Fibroblast of the aortic adventitia (primary cell): ENCODE data around the gene TNPO1. TPM values are rescaled to one million over a fixed set of nuclear protein-coding genes. Genes with fewer than 3 reads are reported as not detected.

Experiments used
- DNase-seq: peaks from one replicate; pipeline ENCODE4 v3.0.0-alpha.2; 2010; ENCODE audit warnings: low read depth
- H3K4me3 ChIP-seq: 2 replicates; pipeline ENCODE4 v1.5.1; 2011; ENCODE audit warnings: low read depth, mild to moderate bottlenecking, control low read depth, low read length, moderate library complexity
- total RNA-seq: library from RNA; depleted of rRNA; stranded (reverse); fragments of >200 nt; gene quantifications from 2 replicates; pipeline ENCODE4 v1.2.3, GENCODE V29; 2012; ENCODE audit warnings: low replicate concordance
- TF ChIP-seq, protein P1 (sequence below): IDR thresholded peaks from 2 replicates; pipeline ENCODE4 v1.5.1; 2011; ENCODE audit warnings: mild to moderate bottlenecking, low read length, control low read depth, inconsistent platforms; ENCODE audit not compliant: insufficient read depth

TNPO1 gene
- total RNA-seq, 1 donor: 253 TPM

GRCh38 chr5:72906806-72907205 lies 90.3 kb downstream of the TNPO1 start:
- no peak for DNase-seq
- TF ChIP-seq, protein P1, sequence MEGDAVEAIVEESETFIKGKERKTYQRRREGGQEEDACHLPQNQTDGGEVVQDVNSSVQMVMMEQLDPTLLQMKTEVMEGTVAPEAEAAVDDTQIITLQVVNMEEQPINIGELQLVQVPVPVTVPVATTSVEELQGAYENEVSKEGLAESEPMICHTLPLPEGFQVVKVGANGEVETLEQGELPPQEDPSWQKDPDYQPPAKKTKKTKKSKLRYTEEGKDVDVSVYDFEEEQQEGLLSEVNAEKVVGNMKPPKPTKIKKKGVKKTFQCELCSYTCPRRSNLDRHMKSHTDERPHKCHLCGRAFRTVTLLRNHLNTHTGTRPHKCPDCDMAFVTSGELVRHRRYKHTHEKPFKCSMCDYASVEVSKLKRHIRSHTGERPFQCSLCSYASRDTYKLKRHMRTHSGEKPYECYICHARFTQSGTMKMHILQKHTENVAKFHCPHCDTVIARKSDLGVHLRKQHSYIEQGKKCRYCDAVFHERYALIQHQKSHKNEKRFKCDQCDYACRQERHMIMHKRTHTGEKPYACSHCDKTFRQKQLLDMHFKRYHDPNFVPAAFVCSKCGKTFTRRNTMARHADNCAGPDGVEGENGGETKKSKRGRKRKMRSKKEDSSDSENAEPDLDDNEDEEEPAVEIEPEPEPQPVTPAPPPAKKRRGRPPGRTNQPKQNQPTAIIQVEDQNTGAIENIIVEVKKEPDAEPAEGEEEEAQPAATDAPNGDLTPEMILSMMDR: no peak
- no peak overlapping the region for H3K4me3 ChIP-seq

- no peak for DNase-seq
- H3K4me3 ChIP-seq: no peak overlapping the region
- TF ChIP-seq, protein P1: no peak
These were observed 92.2 kb downstream of the TNPO1 start for GRCh38 chr5:72908664-72909063.

- no peak for DNase-seq
- H3K4me3 ChIP-seq: no peak overlapping the region
- TF ChIP-seq, protein P1: no peak
These were observed 100.9 kb downstream of the TNPO1 start for GRCh38 chr5:72917371-72917776.

GRCh38 chr5:72920690-72921502 lies 104.4 kb downstream of the TNPO1 start:
- TF ChIP-seq, protein P1: peak; percentile 25
- peak; percentile 55 for DNase-seq
- H3K4me3 ChIP-seq: no peak overlapping the region

DNA sequence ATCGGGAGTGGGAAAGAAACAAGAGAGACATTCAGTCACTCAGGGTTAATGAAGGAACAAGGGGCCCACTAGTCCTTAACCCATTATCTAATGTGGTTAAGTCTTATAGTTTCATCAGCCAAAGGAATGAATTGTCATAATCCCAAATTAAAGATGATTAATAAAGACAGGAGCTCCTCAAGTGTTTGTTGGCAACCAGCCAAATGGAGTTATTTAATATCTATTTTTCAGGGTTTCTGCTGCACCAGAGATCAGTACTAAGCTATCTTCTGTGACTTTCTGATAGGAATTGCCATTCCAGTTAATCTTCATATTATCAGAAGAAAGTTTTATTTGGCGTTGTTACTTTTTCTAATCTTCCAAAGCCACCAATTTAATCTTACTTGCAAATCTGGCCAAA lies 105.4 kb downstream of the TNPO1 start:
- TF ChIP-seq, protein P1: no peak
- H3K4me3 ChIP-seq: no peak overlapping the region
- DNase-seq: no peak

DNA sequence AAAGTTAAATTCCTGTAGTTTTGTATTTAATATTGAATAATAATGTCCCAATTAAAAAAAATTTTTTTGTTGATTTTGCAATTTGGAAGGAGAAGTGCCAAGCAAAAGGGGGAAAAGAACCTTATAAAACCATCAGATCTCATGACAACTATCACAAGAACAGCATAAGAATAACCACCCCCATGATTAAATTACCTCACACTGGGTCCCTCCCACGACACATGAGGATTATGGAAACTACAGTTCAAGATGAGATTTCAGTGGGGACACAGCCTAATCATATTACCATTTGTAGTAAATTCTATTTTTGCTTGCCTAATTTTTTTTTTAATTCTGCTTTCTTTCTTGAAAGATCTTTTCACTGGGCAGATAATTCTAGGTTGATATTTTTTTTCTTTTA lies 106.0 kb downstream of the TNPO1 start:
- no peak for DNase-seq
- TF ChIP-seq, protein P1: no peak
- H3K4me3 ChIP-seq: no peak overlapping the region
